Neural cell (in vitro differentiated cells): ENCODE measurements around the gene RNPEPL1.

ENCODE experiments used
- EZH2 ChIP-seq: fragments of 200-600, 300-800 bp; shearing (Covaris generic), sonication (generic); IDR thresholded peaks from 2 replicates; pipeline ENCODE4 v1.6.1; 2014; ENCODE audit warnings: antibody characterized with exemption, low read length, borderline replicate concordance, mild to moderate bottlenecking; ENCODE audit not compliant: insufficient read depth, poor library complexity, severe bottlenecking
- TF ChIP-seq, protein P1 (sequence below): fragments of 450-650 bp; IDR thresholded peaks from 2 replicates; pipeline ENCODE4 v1.5.1; 2014; ENCODE audit warnings: antibody characterized with exemption, mild to moderate bottlenecking, moderate library complexity; ENCODE audit not compliant: poor library complexity, severe bottlenecking
- TF ChIP-seq, protein P2 (sequence below): IDR thresholded peaks from 2 replicates; pipeline ENCODE4 v1.6.1; 2012; ENCODE audit warnings: borderline replicate concordance

DNA sequence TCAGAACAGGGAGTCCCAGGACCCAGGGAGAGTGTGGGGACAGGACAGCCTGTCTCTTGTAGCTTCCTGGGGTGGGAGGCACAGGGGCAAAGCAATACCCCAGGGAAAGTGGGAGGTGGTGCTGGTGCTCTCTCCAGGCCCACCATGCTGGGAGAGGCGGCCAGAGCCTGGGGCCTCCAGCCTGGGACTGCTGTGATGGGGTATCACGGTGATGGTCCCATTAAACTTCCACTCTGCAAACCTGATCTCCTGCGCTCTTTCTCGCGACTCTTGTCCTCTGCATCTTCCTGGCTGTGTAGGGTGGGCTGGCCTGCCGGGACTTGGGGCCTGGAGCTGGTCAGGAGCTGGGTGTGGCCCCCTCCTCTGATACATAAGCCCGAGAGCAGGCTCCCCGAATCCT is 10.2 kb downstream of the RNPEPL1 start:
- TF ChIP-seq, protein P1, sequence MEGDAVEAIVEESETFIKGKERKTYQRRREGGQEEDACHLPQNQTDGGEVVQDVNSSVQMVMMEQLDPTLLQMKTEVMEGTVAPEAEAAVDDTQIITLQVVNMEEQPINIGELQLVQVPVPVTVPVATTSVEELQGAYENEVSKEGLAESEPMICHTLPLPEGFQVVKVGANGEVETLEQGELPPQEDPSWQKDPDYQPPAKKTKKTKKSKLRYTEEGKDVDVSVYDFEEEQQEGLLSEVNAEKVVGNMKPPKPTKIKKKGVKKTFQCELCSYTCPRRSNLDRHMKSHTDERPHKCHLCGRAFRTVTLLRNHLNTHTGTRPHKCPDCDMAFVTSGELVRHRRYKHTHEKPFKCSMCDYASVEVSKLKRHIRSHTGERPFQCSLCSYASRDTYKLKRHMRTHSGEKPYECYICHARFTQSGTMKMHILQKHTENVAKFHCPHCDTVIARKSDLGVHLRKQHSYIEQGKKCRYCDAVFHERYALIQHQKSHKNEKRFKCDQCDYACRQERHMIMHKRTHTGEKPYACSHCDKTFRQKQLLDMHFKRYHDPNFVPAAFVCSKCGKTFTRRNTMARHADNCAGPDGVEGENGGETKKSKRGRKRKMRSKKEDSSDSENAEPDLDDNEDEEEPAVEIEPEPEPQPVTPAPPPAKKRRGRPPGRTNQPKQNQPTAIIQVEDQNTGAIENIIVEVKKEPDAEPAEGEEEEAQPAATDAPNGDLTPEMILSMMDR = no peak
- no peak for TF ChIP-seq EZH2
- TF ChIP-seq, protein P2, sequence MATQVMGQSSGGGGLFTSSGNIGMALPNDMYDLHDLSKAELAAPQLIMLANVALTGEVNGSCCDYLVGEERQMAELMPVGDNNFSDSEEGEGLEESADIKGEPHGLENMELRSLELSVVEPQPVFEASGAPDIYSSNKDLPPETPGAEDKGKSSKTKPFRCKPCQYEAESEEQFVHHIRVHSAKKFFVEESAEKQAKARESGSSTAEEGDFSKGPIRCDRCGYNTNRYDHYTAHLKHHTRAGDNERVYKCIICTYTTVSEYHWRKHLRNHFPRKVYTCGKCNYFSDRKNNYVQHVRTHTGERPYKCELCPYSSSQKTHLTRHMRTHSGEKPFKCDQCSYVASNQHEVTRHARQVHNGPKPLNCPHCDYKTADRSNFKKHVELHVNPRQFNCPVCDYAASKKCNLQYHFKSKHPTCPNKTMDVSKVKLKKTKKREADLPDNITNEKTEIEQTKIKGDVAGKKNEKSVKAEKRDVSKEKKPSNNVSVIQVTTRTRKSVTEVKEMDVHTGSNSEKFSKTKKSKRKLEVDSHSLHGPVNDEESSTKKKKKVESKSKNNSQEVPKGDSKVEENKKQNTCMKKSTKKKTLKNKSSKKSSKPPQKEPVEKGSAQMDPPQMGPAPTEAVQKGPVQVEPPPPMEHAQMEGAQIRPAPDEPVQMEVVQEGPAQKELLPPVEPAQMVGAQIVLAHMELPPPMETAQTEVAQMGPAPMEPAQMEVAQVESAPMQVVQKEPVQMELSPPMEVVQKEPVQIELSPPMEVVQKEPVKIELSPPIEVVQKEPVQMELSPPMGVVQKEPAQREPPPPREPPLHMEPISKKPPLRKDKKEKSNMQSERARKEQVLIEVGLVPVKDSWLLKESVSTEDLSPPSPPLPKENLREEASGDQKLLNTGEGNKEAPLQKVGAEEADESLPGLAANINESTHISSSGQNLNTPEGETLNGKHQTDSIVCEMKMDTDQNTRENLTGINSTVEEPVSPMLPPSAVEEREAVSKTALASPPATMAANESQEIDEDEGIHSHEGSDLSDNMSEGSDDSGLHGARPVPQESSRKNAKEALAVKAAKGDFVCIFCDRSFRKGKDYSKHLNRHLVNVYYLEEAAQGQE = no peak
